Measurements from ENCODE around the gene SLC23A2.

GRCh38 chr20:5041433-5041832 lies 40.1 kb upstream of the SLC23A2 start:
- TF ChIP-seq CTCF (IDR thresholded peaks at IDR 0.05; ENCODE audit: low read depth, low read length, missing input control) (no peak), YY1 (IDR thresholded peaks at IDR 0.05) (no peak), NR2F2 (IDR thresholded peaks at IDR 0.05) (no peak), RAD21 (IDR thresholded peaks at IDR 0.05) (no peak), SP1 (IDR thresholded peaks at IDR 0.05) (no peak), JUND (IDR thresholded peaks at IDR 0.05) (no peak), EGR1 (IDR thresholded peaks at IDR 0.05; ENCODE audit: low read depth in 2 of 2) (no peak), RXRA (IDR thresholded peaks at IDR 0.05) (no peak), GABPA (IDR thresholded peaks at IDR 0.05 in 1 of 2, conservative IDR thresholded peaks at IDR 0.05 in 1 of 2) (no peak), HNF4G (IDR thresholded peaks at IDR 0.05) (no peak), TAF1 (conservative IDR thresholded peaks at IDR 0.05) (no peak)
- TF ChIP-seq, protein P1, sequence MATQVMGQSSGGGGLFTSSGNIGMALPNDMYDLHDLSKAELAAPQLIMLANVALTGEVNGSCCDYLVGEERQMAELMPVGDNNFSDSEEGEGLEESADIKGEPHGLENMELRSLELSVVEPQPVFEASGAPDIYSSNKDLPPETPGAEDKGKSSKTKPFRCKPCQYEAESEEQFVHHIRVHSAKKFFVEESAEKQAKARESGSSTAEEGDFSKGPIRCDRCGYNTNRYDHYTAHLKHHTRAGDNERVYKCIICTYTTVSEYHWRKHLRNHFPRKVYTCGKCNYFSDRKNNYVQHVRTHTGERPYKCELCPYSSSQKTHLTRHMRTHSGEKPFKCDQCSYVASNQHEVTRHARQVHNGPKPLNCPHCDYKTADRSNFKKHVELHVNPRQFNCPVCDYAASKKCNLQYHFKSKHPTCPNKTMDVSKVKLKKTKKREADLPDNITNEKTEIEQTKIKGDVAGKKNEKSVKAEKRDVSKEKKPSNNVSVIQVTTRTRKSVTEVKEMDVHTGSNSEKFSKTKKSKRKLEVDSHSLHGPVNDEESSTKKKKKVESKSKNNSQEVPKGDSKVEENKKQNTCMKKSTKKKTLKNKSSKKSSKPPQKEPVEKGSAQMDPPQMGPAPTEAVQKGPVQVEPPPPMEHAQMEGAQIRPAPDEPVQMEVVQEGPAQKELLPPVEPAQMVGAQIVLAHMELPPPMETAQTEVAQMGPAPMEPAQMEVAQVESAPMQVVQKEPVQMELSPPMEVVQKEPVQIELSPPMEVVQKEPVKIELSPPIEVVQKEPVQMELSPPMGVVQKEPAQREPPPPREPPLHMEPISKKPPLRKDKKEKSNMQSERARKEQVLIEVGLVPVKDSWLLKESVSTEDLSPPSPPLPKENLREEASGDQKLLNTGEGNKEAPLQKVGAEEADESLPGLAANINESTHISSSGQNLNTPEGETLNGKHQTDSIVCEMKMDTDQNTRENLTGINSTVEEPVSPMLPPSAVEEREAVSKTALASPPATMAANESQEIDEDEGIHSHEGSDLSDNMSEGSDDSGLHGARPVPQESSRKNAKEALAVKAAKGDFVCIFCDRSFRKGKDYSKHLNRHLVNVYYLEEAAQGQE (IDR thresholded peaks at IDR 0.05): no peak
- TF ChIP-seq, protein P2, sequence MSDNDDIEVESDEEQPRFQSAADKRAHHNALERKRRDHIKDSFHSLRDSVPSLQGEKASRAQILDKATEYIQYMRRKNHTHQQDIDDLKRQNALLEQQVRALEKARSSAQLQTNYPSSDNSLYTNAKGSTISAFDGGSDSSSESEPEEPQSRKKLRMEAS (IDR thresholded peaks at IDR 0.05): no peak
- TF ChIP-seq, protein P3, sequence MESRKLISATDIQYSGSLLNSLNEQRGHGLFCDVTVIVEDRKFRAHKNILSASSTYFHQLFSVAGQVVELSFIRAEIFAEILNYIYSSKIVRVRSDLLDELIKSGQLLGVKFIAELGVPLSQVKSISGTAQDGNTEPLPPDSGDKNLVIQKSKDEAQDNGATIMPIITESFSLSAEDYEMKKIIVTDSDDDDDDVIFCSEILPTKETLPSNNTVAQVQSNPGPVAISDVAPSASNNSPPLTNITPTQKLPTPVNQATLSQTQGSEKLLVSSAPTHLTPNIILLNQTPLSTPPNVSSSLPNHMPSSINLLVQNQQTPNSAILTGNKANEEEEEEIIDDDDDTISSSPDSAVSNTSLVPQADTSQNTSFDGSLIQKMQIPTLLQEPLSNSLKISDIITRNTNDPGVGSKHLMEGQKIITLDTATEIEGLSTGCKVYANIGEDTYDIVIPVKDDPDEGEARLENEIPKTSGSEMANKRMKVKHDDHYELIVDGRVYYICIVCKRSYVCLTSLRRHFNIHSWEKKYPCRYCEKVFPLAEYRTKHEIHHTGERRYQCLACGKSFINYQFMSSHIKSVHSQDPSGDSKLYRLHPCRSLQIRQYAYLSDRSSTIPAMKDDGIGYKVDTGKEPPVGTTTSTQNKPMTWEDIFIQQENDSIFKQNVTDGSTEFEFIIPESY (IDR thresholded peaks at IDR 0.05): no peak

Data from liver (tissue), 3 donors.